PC-3 (cell line): ENCODE measurements around the gene DHRS7. TPM values are rescaled to one million over a fixed set of nuclear protein-coding genes. Genes with fewer than 3 reads are reported as not detected.

Experiments
- ATAC-seq: fragments of 200-7000 bp; cut with Tn5 transposase; 2 replicates; pipeline ENCODE4 v1.9.1; 2020; ENCODE audit warnings: mild to moderate bottlenecking, moderate library complexity
- BruUV-seq: library from RNA; stranded (reverse); fragments of 400-500 nt; replicated peaks from 2 replicates; lab custom pipeline; 2021; lab: Mats Ljungman, UMichigan
- CTCF ChIA-PET: fragments of 300-600 bp; sonication (Branson Sonifier 250); formaldehyde crosslinking; loops from one replicate; lab custom pipeline; 2022; ENCODE audit warnings: antibody characterized with exemption; lab: Charles Lee
- POLR2A ChIA-PET: fragments of 300-600 bp; sonication (Branson Sonifier 250); formaldehyde crosslinking; loops from one replicate; lab custom pipeline; 2022; ENCODE audit warnings: antibody characterized with exemption; ENCODE audit not compliant: unreplicated experiment; lab: Charles Lee
- DNase-seq: peaks from one replicate; pipeline ENCODE4 v3.0.0-alpha.2; 2015
- H2AFZ ChIP-seq: fragments of 300-600 bp; sonication (generic); 2 replicates; pipeline ENCODE4 v1.6.0; 2016; ENCODE audit warnings: antibody characterized with exemption, low read length
- H3F3A ChIP-seq: fragments of 300-600 bp; sonication (generic); one replicate; pipeline ENCODE4 v1.6.0; 2017; ENCODE audit warnings: antibody characterized with exemption, low read length, control low read depth, mild to moderate bottlenecking; ENCODE audit not compliant: unreplicated experiment
- H3K27ac ChIP-seq: fragments of 300-600 bp; sonication (generic); 2 replicates; pipeline ENCODE4 v1.5.1; 2016; ENCODE audit warnings: mild to moderate bottlenecking, low read length
- H3K27me3 ChIP-seq: fragments of 300-600 bp; sonication (generic); 2 replicates; pipeline ENCODE4 v1.6.1; 2016; ENCODE audit warnings: low read length, mixed read lengths
- H3K36me3 ChIP-seq: fragments of 300-600 bp; sonication (generic); 2 replicates; pipeline ENCODE4 v1.6.1; 2016; ENCODE audit warnings: low read depth, mixed run types, low read length, mixed read lengths
- H3K4me1 ChIP-seq: fragments of 300-600 bp; sonication (generic); 2 replicates; pipeline ENCODE4 v1.5.1; 2016; ENCODE audit warnings: low read length; ENCODE audit not compliant: insufficient read depth
- H3K4me2 ChIP-seq: fragments of 300-600 bp; sonication (generic); 2 replicates; pipeline ENCODE4 v1.6.0; 2016; ENCODE audit warnings: low read length
- H3K4me3 ChIP-seq: fragments of 300-600 bp; sonication (generic); 2 replicates; pipeline ENCODE4 v1.5.1; 2016; ENCODE audit warnings: mild to moderate bottlenecking, low read length, mixed read lengths
- H3K79me2 ChIP-seq: fragments of 300-600 bp; sonication (generic); 2 replicates; pipeline ENCODE4 v1.6.1; 2017; ENCODE audit warnings: low read length, mixed read lengths
- H3K9ac ChIP-seq: fragments of 300-600 bp; sonication (generic); 2 replicates; pipeline ENCODE4 v1.6.0; 2016; ENCODE audit warnings: mild to moderate bottlenecking, low read length
- H3K9me2 ChIP-seq: fragments of 300-600 bp; sonication (generic); replicated peaks from 2 replicates; pipeline ENCODE4 v1.6.1; 2016; ENCODE audit warnings: mixed run types, low read length, mixed read lengths
- H3K9me3 ChIP-seq: fragments of 300-600 bp; sonication (generic); 2 replicates; pipeline ENCODE4 v1.6.1; 2016; ENCODE audit warnings: low read length, mixed read lengths
- H4K20me1 ChIP-seq: fragments of 300-600 bp; sonication (generic); 2 replicates; pipeline ENCODE4 v1.6.1; 2016; ENCODE audit warnings: low read length, mixed read lengths
- EZH2 ChIP-seq: fragments of 300-600 bp; sonication (generic); IDR thresholded peaks from one replicate; pipeline ENCODE4 v1.6.1; 2017; ENCODE audit warnings: antibody characterized with exemption, mild to moderate bottlenecking, low read length; ENCODE audit not compliant: unreplicated experiment
- EZH2phosphoT487 ChIP-seq: fragments of 300-600 bp; sonication (generic); IDR thresholded peaks from 2 replicates; pipeline ENCODE4 v1.6.1; 2018; ENCODE audit warnings: mild to moderate bottlenecking, antibody characterized with exemption, low read length, borderline replicate concordance
- intact Hi-C: fragments of 100-400 bp; cut with micrococcal nuclease; formaldehyde crosslinking; loops from 2 replicates; pipeline ENCODE4 v1.9.0; 2023
- total RNA-seq: library from RNA; depleted of rRNA; stranded (reverse); fragments of >200 nt; gene quantifications from 2 replicates; pipeline ENCODE4 v1.2.3, GENCODE V29; 2014
- TF ChIP-seq, protein P1 (sequence below): fragments of 300-600 bp; sonication (generic); conservative IDR thresholded peaks from 2 replicates; pipeline ENCODE4 v1.5.1; 2017; ENCODE audit warnings: antibody characterized with exemption, low read depth, mild to moderate bottlenecking, low read length

Gene DHRS7
- total RNA-seq, 1 experiment from 2014 or later = 236 TPM

DNA sequence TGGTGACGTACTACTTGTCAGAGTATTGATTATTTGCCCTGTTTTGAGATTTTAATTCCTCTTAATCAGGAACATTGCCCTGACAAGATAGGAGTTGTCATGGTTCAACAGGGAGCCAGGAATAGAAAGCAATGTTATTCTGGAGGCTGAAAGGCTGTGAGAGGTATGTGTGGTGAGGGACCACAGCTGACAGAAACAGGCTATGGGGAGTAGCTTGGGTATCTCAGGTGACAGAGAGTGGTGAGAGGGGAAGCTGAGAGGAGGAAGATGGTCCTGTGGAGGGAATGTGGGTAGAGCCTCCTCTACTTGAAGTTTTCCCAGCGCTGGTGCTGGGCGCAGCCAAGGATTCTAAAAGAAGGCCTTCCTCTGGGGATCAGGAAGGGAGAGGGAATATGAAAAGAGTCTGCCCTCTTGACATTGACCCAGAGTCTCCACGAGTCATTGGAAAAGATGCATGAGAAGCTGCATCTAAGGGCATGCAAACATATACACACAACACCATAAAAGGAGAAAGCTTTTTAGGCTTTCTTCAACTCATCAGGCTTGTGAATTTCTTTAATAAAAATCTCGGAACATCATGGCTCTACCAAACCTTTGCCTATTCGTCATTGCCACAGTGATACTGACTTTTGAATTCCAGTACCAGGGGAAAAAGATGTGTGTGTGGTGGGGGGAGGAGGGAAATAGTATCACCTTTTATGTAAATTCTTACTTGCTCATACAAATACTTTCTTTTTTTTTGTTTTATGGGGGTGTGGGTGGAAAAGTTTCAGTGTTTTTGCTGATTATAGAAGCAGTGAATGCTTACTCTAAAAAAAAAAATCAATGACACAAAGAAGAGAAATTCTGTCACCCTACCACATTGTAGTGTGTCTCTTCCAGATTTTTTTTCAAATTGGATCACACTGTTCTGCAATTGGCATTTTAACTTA lies 39.9 kb upstream of the DHRS7 start:
- Histone ChIP-seq H3K4me2 (no peak overlapping the region), H3K79me2 (no peaks in the 10 kb centered on the region), H3K4me3 (no peak overlapping the region), H3K4me1 (no peaks in the 10 kb centered on the region), H3K36me3 (no peaks in the 10 kb centered on the region), H3K9ac (no peak overlapping the region), H3K9me2 (0 out of 2 replicates have a peak, but pooled peaks cover 4% of the 10 kb centered on the region), H3K27me3 (peaks cover 56% of the 10 kb centered on the region), H3F3A (no peaks in the 10 kb centered on the region), H3K9me3 (no peaks in the 10 kb centered on the region), H4K20me1 (no peaks in the 10 kb centered on the region), H3K27ac (no peak overlapping the region), H2AFZ (no peak overlapping the region)
- ChIA-PET POLR2A (no interaction called here), CTCF (no interaction called here)
- no peak for ATAC-seq
- BruUV-seq = no TSS peak
- intact Hi-C loops = no loop called here
- TF ChIP-seq, protein P1, sequence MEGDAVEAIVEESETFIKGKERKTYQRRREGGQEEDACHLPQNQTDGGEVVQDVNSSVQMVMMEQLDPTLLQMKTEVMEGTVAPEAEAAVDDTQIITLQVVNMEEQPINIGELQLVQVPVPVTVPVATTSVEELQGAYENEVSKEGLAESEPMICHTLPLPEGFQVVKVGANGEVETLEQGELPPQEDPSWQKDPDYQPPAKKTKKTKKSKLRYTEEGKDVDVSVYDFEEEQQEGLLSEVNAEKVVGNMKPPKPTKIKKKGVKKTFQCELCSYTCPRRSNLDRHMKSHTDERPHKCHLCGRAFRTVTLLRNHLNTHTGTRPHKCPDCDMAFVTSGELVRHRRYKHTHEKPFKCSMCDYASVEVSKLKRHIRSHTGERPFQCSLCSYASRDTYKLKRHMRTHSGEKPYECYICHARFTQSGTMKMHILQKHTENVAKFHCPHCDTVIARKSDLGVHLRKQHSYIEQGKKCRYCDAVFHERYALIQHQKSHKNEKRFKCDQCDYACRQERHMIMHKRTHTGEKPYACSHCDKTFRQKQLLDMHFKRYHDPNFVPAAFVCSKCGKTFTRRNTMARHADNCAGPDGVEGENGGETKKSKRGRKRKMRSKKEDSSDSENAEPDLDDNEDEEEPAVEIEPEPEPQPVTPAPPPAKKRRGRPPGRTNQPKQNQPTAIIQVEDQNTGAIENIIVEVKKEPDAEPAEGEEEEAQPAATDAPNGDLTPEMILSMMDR = no peak
- DNase-seq = no peak

DNA sequence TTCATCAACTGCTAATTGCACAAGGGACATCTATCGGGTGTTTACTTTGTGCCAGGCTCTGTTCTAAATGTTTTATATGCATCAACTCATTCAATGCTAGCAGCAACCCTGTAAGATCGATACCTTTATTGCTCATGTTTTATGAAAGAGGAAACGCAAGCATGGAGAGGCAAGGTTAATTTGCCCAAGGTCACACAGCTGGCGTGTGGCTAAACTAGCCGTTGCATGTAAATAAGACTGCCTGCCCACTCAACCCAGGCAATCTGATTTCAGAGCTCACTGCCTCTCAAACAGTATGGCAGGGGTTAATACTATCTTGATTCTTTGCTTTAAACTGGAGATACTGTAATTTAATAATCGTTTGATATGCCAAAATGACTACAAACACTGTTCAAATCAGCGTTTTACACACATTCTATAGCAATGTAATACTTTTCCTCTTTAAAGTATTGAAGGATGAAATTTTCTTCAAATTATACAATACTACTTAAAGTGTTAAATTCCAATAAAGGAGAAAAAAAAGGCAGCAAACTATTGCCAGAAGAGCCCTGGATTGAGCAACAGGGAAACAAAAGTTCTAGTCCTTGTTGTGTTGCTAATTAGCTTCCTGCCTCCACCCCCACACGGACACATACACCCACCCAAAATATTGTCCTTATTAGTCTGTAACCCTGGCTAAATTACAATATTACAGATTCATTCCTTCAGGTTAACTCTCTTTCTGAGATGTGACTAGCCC lies 39.1 kb upstream of the DHRS7 start:
- H4K20me1 ChIP-seq = no peaks in the 10 kb centered on the region
- no peaks in the 10 kb centered on the region for H3K79me2 ChIP-seq
- H3K9me2 ChIP-seq = 0 out of 2 replicates have a peak, but pooled peaks cover 3% of the 10 kb centered on the region
- H2AFZ ChIP-seq = no peak overlapping the region
- H3K27ac ChIP-seq = no peak overlapping the region
- H3K4me3 ChIP-seq = no peak overlapping the region
- intact Hi-C loops = no loop called here
- DNase-seq = no peak
- TF ChIP-seq EZH2phosphoT487 (no peak), EZH2 (no peak)
- TF ChIP-seq, protein P1 = no peak
- BruUV-seq = no TSS peak
- no peak overlapping the region for H3K4me2 ChIP-seq
- no peaks in the 10 kb centered on the region for H3F3A ChIP-seq
- CTCF ChIA-PET = no interaction called here
- H3K9me3 ChIP-seq = no peaks in the 10 kb centered on the region
- ATAC-seq = no peak
- no peaks in the 10 kb centered on the region for H3K36me3 ChIP-seq
- POLR2A ChIA-PET = no interaction called here
- H3K9ac ChIP-seq = no peak overlapping the region
- H3K27me3 ChIP-seq = peaks cover 55% of the 10 kb centered on the region
- H3K4me1 ChIP-seq = no peaks in the 10 kb centered on the region
